HCT116 (cell line): ENCODE results near the gene DPF3. TPM values are rescaled to one million over a fixed set of nuclear protein-coding genes. Genes with fewer than 3 reads are reported as not detected.

Experiments
- ATAC-seq: fragments of 200-7000 bp; cut with Tn5 transposase; 2 replicates; pipeline ENCODE4 v1.9.1; 2020; ENCODE audit warnings: mild to moderate bottlenecking, moderate library complexity
- BruUV-seq: library from RNA; stranded (reverse); fragments of 400-500 nt; replicated peaks from 2 replicates; lab custom pipeline; 2021; lab: Mats Ljungman, UMichigan
- CTCF ChIA-PET: fragments of 300-600 bp; sonication (Branson Sonifier 250); formaldehyde crosslinking; loops from one replicate; lab custom pipeline; 2021; ENCODE audit warnings: antibody characterized with exemption; lab: Charles Lee
- POLR2A ChIA-PET: fragments of 300-600, 350-600 bp; sonication (Branson Sonifier 250); formaldehyde crosslinking; loops from one replicate; lab custom pipeline; 2021; ENCODE audit warnings: antibody characterized with exemption; lab: Charles Lee
- RAD21 ChIA-PET, 2 experiments: fragments of 300-600 bp; sonication (Branson Sonifier 250); formaldehyde crosslinking; loops; one replicate each; lab custom pipeline; 2023; ENCODE audit warnings: low total read pairs in 2 of 2; ENCODE audit not compliant: uncharacterized antibody in 2 of 2, unreplicated experiment in 2 of 2, low non-redundant PET in 1 of 2; lab: Charles Lee
- DNase-seq: peaks from one replicate; pipeline ENCODE4 v3.0.0-alpha.2; 2010; ENCODE audit warnings: low read depth, low spot score
- H2AFZ ChIP-seq: fragments of 200-600 bp; shearing (Covaris generic), sonication (generic); 2 replicates; pipeline ENCODE4 v1.6.1; 2017; ENCODE audit warnings: low read depth, mixed run types, mixed read lengths, antibody characterized with exemption, low read length; ENCODE audit not compliant: poor library complexity, severe bottlenecking
- H3K27ac ChIP-seq: 2 replicates; pipeline ENCODE4 v1.5.1; 2012; ENCODE audit warnings: low read depth, low read length
- H3K27me3 ChIP-seq: fragments of 200-600 bp; sonication (generic); 2 replicates; pipeline ENCODE4 v1.6.1; 2016; ENCODE audit warnings: mixed run types, low read length, mixed read lengths; ENCODE audit not compliant: insufficient read depth
- H3K36me3 ChIP-seq, 2 experiments: fragments of 200-500 bp in 1 of 2; fragments of 200-600 bp in 1 of 2; sonication (Bioruptor generic) in 1 of 2; sonication (generic) in 1 of 2; 2 replicates each; pipeline versions ENCODE4 v1.5.1 to v1.6.1; 2014 to 2016; ENCODE audit warnings: low read length in 2 of 2, inconsistent platforms in 1 of 2, mixed read lengths in 1 of 2, mixed run types in 1 of 2; ENCODE audit not compliant: insufficient read depth in 2 of 2, control insufficient read depth in 1 of 2
- H3K4me1 ChIP-seq, 2 experiments: fragments of 200-600 bp in 1 of 2; sonication (generic) in 1 of 2; 2 replicates each; pipeline versions ENCODE4 v1.5.1 to v1.6.1; 2012 to 2017; ENCODE audit warnings: low read length in 2 of 2, inconsistent platforms in 1 of 2, mild to moderate bottlenecking in 1 of 2, mixed read lengths in 1 of 2, mixed run types in 1 of 2, moderate library complexity in 1 of 2; ENCODE audit not compliant: insufficient read depth in 2 of 2, control insufficient read depth in 1 of 2
- H3K4me2 ChIP-seq: fragments of 200-600 bp; sonication (generic); 2 replicates; pipeline ENCODE4 v1.6.1; 2017; ENCODE audit warnings: mixed run types, low read length, mixed read lengths
- H3K4me3 ChIP-seq, 2 experiments: fragments of 200-600 bp in 1 of 2; sonication (generic) in 1 of 2; replicated peaks in 1 of 2; 2 replicates each; pipeline ENCODE4 v1.5.1; 2011 to 2016; ENCODE audit warnings: low read length in 2 of 2, control low read depth in 1 of 2, low read depth in 1 of 2, mild to moderate bottlenecking in 1 of 2, mixed read lengths in 1 of 2, mixed run types in 1 of 2
- H3K79me2 ChIP-seq: fragments of 200-600 bp; sonication (generic); 2 replicates; pipeline ENCODE4 v1.6.1; 2017; ENCODE audit warnings: mild to moderate bottlenecking, mixed run types, low read length, moderate library complexity, mixed read lengths; ENCODE audit not compliant: insufficient read depth
- H3K9ac ChIP-seq: fragments of 200-600 bp; sonication (generic); 2 replicates; pipeline ENCODE4 v1.6.1; 2016; ENCODE audit warnings: low read length, mixed read lengths
- H3K9me2 ChIP-seq: fragments of 200-600 bp; sonication (generic), shearing (Covaris generic); 2 replicates; pipeline ENCODE4 v1.6.1; 2017; ENCODE audit warnings: mixed run types, mild to moderate bottlenecking, moderate library complexity; ENCODE audit not compliant: insufficient read depth
- H3K9me3 ChIP-seq, 2 experiments: fragments of 200-500 bp in 1 of 2; fragments of 200-600 bp in 1 of 2; sonication (Bioruptor generic) in 1 of 2; sonication (generic) in 1 of 2; 2 replicates each; pipeline ENCODE4 v1.6.1; 2014 to 2017; ENCODE audit warnings: low read length in 2 of 2, mixed read lengths in 2 of 2, inconsistent platforms in 1 of 2, low read depth in 1 of 2, mild to moderate bottlenecking in 1 of 2, mixed run types in 1 of 2, moderate library complexity in 1 of 2; ENCODE audit not compliant: control insufficient read depth in 1 of 2, insufficient read depth in 1 of 2
- H4K20me1 ChIP-seq: fragments of 200-600 bp; sonication (generic), shearing (Covaris generic); 2 replicates; pipeline ENCODE4 v1.6.1; 2017; ENCODE audit warnings: mixed run types, mild to moderate bottlenecking, moderate library complexity; ENCODE audit not compliant: insufficient read depth
- CBX3 ChIP-seq: IDR thresholded peaks from 2 replicates; pipeline ENCODE4 v1.6.1; 2012; ENCODE audit warnings: low read depth
- CTCF ChIP-seq, 3 experiments: fragments of 200-600 bp in 1 of 3; sonication (generic) in 1 of 3; IDR thresholded peaks in 2 of 3; conservative IDR thresholded peaks in 1 of 3; 2 replicates each; pipeline ENCODE4 v1.5.1; 2012 to 2017; ENCODE audit warnings: low read depth in 2 of 3, low read length in 2 of 3, antibody characterized with exemption in 1 of 3, borderline replicate concordance in 1 of 3, control low read depth in 1 of 3, mild to moderate bottlenecking in 1 of 3, mixed read lengths in 1 of 3, mixed run types in 1 of 3, moderate library complexity in 1 of 3; ENCODE audit not compliant: insufficient read depth in 1 of 3
- EZH2 ChIP-seq: fragments of 200-600 bp; sonication (generic); IDR thresholded peaks from 2 replicates; pipeline ENCODE4 v1.6.1; 2017; ENCODE audit warnings: antibody characterized with exemption, mixed run types
- JUND ChIP-seq: IDR thresholded peaks from 2 replicates; pipeline ENCODE4 v1.6.1; 2012
- MAX ChIP-seq: IDR thresholded peaks from 2 replicates; pipeline ENCODE4 v1.6.1; 2012
- POLR2A ChIP-seq: IDR thresholded peaks from 2 replicates; pipeline ENCODE4 v1.7.0; 2011; ENCODE audit warnings: borderline replicate concordance; ENCODE audit not compliant: insufficient read depth, insufficient read length; ENCODE audit errors: extremely low read depth
- SIN3A ChIP-seq: IDR thresholded peaks from 2 replicates; pipeline ENCODE4 v1.6.1; 2012; ENCODE audit warnings: low read depth
- SP1 ChIP-seq: IDR thresholded peaks from 2 replicates; pipeline ENCODE4 v1.6.1; 2012; ENCODE audit warnings: low read depth
- SRF ChIP-seq: IDR thresholded peaks from 2 replicates; pipeline ENCODE4 v1.6.1; 2012; ENCODE audit warnings: low read depth
- TCF7L2 ChIP-seq: IDR thresholded peaks from 2 replicates; pipeline ENCODE4 v1.7.0; 2011; ENCODE audit warnings: borderline replicate concordance, inconsistent platforms; ENCODE audit not compliant: insufficient read depth, insufficient read length; ENCODE audit errors: extremely low read depth
- ZFX ChIP-seq: fragments of 450-650 bp; IDR thresholded peaks from 2 replicates; pipeline ENCODE4 v1.6.1; 2017
- intact Hi-C: fragments of 100-400 bp; cut with micrococcal nuclease; formaldehyde crosslinking; loops from 2 replicates; pipeline ENCODE4 v1.10.0; 2022
- total RNA-seq: library from RNA; stranded (reverse); gene quantifications from one replicate; pipeline ENCODE4 v1.2.1, GENCODE V29; 2021; ENCODE audit not compliant: unreplicated experiment
- TF ChIP-seq, protein P1 (sequence below): IDR thresholded peaks from 2 replicates; pipeline ENCODE4 v1.6.1; 2012
- TF ChIP-seq, protein P2 (sequence below): IDR thresholded peaks from 2 replicates; pipeline ENCODE4 v1.6.1; 2012; ENCODE audit warnings: low read depth

DPF3 gene
- total RNA-seq, 1 experiment from 2014 or later = 0.27 TPM

- BruUV-seq = no TSS peak
- RAD21 ChIA-PET = no interaction called here
- TF ChIP-seq SP1 (no peak), SRF (no peak), EZH2 (no peak), CBX3 (no peak), ZFX (no peak), POLR2A (no peak), CTCF (IDR thresholded peaks at IDR 0.05 in 2 of 3, conservative IDR thresholded peaks at IDR 0.05 in 1 of 3; ENCODE audit: borderline replicate concordance in 1 of 3, insufficient read depth in 1 of 3, low read depth in 2 of 3, low read length in 2 of 3) (no peak), MAX (no peak), TCF7L2 (no peak), SIN3A (no peak), JUND (no peak)
- TF ChIP-seq, protein P1, sequence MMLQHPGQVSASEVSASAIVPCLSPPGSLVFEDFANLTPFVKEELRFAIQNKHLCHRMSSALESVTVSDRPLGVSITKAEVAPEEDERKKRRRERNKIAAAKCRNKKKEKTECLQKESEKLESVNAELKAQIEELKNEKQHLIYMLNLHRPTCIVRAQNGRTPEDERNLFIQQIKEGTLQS = no peak
- TF ChIP-seq, protein P2, sequence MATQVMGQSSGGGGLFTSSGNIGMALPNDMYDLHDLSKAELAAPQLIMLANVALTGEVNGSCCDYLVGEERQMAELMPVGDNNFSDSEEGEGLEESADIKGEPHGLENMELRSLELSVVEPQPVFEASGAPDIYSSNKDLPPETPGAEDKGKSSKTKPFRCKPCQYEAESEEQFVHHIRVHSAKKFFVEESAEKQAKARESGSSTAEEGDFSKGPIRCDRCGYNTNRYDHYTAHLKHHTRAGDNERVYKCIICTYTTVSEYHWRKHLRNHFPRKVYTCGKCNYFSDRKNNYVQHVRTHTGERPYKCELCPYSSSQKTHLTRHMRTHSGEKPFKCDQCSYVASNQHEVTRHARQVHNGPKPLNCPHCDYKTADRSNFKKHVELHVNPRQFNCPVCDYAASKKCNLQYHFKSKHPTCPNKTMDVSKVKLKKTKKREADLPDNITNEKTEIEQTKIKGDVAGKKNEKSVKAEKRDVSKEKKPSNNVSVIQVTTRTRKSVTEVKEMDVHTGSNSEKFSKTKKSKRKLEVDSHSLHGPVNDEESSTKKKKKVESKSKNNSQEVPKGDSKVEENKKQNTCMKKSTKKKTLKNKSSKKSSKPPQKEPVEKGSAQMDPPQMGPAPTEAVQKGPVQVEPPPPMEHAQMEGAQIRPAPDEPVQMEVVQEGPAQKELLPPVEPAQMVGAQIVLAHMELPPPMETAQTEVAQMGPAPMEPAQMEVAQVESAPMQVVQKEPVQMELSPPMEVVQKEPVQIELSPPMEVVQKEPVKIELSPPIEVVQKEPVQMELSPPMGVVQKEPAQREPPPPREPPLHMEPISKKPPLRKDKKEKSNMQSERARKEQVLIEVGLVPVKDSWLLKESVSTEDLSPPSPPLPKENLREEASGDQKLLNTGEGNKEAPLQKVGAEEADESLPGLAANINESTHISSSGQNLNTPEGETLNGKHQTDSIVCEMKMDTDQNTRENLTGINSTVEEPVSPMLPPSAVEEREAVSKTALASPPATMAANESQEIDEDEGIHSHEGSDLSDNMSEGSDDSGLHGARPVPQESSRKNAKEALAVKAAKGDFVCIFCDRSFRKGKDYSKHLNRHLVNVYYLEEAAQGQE = no peak
- Histone ChIP-seq H3K4me1 (no peaks in the 10 kb centered on the region), H3K36me3 (no peaks in the 10 kb centered on the region), H4K20me1 (no peaks in the 10 kb centered on the region), H3K27me3 (no peaks in the 10 kb centered on the region), H3K4me2 (no peak overlapping the region), H2AFZ (no peak overlapping the region), H3K4me3 (no peak overlapping the region), H3K79me2 (no peaks in the 10 kb centered on the region), H3K9ac (no peak overlapping the region), H3K9me3 (no peaks in the 10 kb centered on the region), H3K27ac (no peak overlapping the region), H3K9me2 (no peaks in the 10 kb centered on the region)
- DNase-seq (no peak), ATAC-seq (no peak)
- intact Hi-C loops = no loop called here
- CTCF ChIA-PET = no interaction called here
- POLR2A ChIA-PET = no interaction called here
Measured at GRCh38 chr14:72845196-72845595, 48.7 kb downstream of the DPF3 start.
